Heart right ventricle (tissue), 16 donors: Measurements from ENCODE around the gene SCAMP5. TPM values are rescaled to one million over a fixed set of nuclear protein-coding genes. Genes with fewer than 3 reads are reported as not detected.

Experiments
- ATAC-seq, 8 donors: fragments of 200-7000 bp; cut with Tn5 transposase; one replicate each; pipeline ENCODE4 v1.9.1; 2020; ENCODE audit warnings: mild to moderate bottlenecking in 8 of 8, moderate library complexity in 8 of 8, moderate number of reproducible peaks in 1 of 8
- DNase-seq, 2 donors: peaks; one replicate each; pipeline ENCODE4 v3.0.0-alpha.2; 2020
- H3K27ac ChIP-seq, 10 donors: fragments of 200-600 bp; sonication (generic) in 2 of 10; one replicate each; pipeline versions ENCODE4 v1.5.0 to v1.8.0; 2020 to 2022; ENCODE audit warnings: mild to moderate bottlenecking in 3 of 10
- H3K27me3 ChIP-seq, 7 donors: fragments of 200-600 bp; one replicate each; pipeline ENCODE4 v1.8.0; 2021 to 2022; ENCODE audit warnings: mild to moderate bottlenecking in 2 of 7
- H3K36me3 ChIP-seq, 9 donors: fragments of 200-600 bp; sonication (generic) in 1 of 9; one replicate each; pipeline versions ENCODE4 v1.5.0 to v1.8.0; 2020 to 2022; ENCODE audit warnings: mild to moderate bottlenecking in 2 of 9
- H3K4me1 ChIP-seq, 9 donors: fragments of 200-600 bp; sonication (generic) in 1 of 9; one replicate each; pipeline versions ENCODE4 v1.5.0 to v1.8.0; 2020 to 2022; ENCODE audit warnings: mild to moderate bottlenecking in 4 of 9
- H3K4me3 ChIP-seq, 10 donors: fragments of 200-600 bp; sonication (generic) in 2 of 10; one replicate each; pipeline versions ENCODE4 v1.5.0 to v1.8.0; 2020 to 2022; ENCODE audit warnings: mild to moderate bottlenecking in 7 of 10, moderate library complexity in 2 of 10
- H3K9me3 ChIP-seq, 11 donors: fragments of 200-600 bp in 10 of 11; sonication (generic) in 2 of 11; one replicate each; pipeline versions ENCODE4 v1.5.0 to v1.8.0; 2013 to 2022; ENCODE audit warnings: mild to moderate bottlenecking in 2 of 11, control low read depth in 1 of 11, moderate library complexity in 1 of 11
- WGBS, 2 donors: extraction: QIAGEN DNeasy Blood & Tissue Kit; methylation state at CpG; one replicate each; pipeline ENCODE4 v1.1.7; 2013; ENCODE audit warnings: inconsistent platforms in 1 of 2; 5-methylcytosine and 5-hydroxymethylcytosine counted together
- intact Hi-C, 10 donors: fragments of 100-400 bp; cut with DNase I; formaldehyde crosslinking; loops; one replicate each; pipeline versions ENCODE4 v1.11.1 to v1.14.2; 2022
- polyA plus RNA-seq, 2 donors: library from polyadenylated mRNA; stranded (reverse); fragments of 200-250 nt; gene quantifications; one replicate each; pipeline ENCODE4 v1.2.3, GENCODE V29; 2013
- total RNA-seq, 10 donors: library from RNA; stranded (reverse); fragmentation: NEBNext Ultra II Directional in 3 of 10; extraction: Animal tissue kit (Norgen Biotek cat#: 25700) in 3 of 10; gene quantifications; one replicate each; pipeline versions ENCODE4 v1.2.1 to v1.2.4, GENCODE V29; 2021 to 2023
- TF ChIP-seq, protein P1 (sequence below), 9 donors: fragments of 200-600 bp; sonication (generic) in 2 of 9; IDR thresholded peaks; one replicate each; pipeline versions ENCODE4 v1.5.0 to v1.8.0; 2021 to 2022; ENCODE audit warnings: antibody characterized with exemption in 9 of 9, mild to moderate bottlenecking in 5 of 9, moderate library complexity in 1 of 9
- donor health status: Arrhythmogenic right ventricular cardiomyopathy.
- donor health status: ischemic (EF 13 %, LVEDD 7.1; RV severe dilation, severe dysfunction).
- donor health status: healthy with polysubstance abuse.
- donor health status: DM: no; HTN: yes; CAD: no.
- donor health status: DM: no; HTN: no; CAD: no.
- donor health status: ischemic (EF 25% LVEDD 6.9; RV normal size, moderate dysfunction).
- donor health status: ischemic (EF 25% LVEDD 5.7; RV mildly dilated, moderate dysfunction).
- donor health status: healthy.
- donor health status: DM: yes; HTN: yes; CAD: no.
- donor health status: Ischemic cardiomyopathy.
- donor health status: ischemic (EF 35%, LVEDD 5.7; RV mildly dilated, moderate dysfunction).
- donor health status: nonischemic (EF 11% LVEDD 7.7; RV severe dilation, severe dysfunction).
- donor health status: DM: yes; HTN: yes; CAD: no.
- donor health status: PGD.
- donor health status: ischemic (EF 29% LVEDD 5.4; RV normal size, mild dysfunction).
- donor health status: nonischemic (EF 23%, LVEDD 6.1; RV moderate dilation, normal function).

Gene SCAMP5
- total and polyA plus RNA-seq, 12 donors: 0.55 to 7.5 (median 3.8) TPM

DNA sequence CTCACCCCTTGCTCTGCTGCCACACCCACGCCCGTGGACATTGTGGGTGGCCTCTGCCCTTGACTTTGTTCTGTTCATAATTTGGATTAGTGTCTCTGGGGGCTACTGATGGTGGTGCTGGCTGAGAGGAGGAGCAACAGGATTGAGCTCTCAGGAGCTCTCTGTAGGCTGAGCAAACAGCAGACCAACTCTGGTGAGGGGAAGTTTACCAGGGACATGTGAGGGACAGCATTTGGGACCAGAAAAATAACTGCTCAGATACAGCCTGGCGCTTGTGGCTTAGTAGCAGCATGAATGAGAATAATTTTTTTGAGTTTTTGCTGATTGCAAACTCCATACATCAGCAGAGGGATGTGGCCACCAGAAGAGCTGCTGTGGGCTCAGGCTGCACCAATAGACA lies 42.9 kb downstream of the SCAMP5 start:
- 80 to 89% methylated on average over 3 of the region's 3 CpGs for WGBS, 2 donors

DNA sequence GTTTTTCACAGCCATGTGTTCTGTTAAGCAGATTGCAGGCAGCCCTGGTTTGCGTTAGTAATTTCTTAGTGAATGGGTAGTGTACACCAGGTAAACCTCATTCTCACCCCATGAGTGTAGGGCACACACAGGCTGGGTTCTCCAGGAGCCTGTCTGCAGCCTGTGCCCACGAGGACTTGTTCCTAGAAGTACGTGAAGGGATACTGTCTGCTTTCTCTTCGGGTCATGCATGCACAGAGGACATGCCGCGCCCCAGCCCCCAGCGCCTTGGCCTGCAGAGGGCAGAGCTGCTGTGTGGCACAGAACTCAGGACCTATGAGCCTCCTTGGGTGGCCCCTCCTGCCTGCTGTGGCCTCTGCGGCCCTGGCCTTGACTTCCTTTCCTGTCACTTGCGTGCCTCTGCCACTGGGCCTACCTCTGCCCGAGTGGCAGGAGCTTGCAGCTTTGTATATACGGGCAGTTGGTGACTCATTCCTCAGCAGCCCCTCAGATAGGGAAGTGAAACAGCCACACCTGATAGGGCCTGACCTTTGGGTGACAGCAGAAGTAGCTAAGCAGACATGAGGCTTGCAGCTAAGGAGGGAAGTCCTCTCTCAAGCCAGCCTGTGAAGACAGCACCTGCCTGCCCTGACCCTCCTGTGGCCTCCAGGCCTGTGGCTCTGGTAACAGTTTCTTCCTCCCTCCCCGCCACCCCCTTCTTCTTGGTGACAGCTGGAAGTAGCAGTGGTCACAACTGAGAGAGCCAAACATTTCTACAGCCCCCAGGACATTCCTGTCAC lies 47.6 kb downstream of the SCAMP5 start:
- H3K9me3 ChIP-seq: no peaks in the 10 kb centered on the region
- DNase-seq: peak; percentile 83
- ATAC-seq: peak; percentile 44 to 79 (median 68)
- TF ChIP-seq, protein P1, sequence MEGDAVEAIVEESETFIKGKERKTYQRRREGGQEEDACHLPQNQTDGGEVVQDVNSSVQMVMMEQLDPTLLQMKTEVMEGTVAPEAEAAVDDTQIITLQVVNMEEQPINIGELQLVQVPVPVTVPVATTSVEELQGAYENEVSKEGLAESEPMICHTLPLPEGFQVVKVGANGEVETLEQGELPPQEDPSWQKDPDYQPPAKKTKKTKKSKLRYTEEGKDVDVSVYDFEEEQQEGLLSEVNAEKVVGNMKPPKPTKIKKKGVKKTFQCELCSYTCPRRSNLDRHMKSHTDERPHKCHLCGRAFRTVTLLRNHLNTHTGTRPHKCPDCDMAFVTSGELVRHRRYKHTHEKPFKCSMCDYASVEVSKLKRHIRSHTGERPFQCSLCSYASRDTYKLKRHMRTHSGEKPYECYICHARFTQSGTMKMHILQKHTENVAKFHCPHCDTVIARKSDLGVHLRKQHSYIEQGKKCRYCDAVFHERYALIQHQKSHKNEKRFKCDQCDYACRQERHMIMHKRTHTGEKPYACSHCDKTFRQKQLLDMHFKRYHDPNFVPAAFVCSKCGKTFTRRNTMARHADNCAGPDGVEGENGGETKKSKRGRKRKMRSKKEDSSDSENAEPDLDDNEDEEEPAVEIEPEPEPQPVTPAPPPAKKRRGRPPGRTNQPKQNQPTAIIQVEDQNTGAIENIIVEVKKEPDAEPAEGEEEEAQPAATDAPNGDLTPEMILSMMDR (IDR thresholded peaks at IDR 0.05): peak; percentile 36 to 79 (median 65)
- H3K4me1 ChIP-seq: peaks cover 43 to 92% (median 65%) of the 10 kb centered on the region in 9 donors
- H3K4me3 ChIP-seq: peak overlapping the region in 2 of 10 donors; percentile 28 to 32
- H3K36me3 ChIP-seq: peaks cover 0 to 4% (median 0%) of the 10 kb centered on the region in 9 donors
- intact Hi-C loops: loop anchor here in 7 of 10 donors (1.0 to 5.0 kb wide), 5 partner anchors 14 to 161 kb away; partner anchors contain the start of gene C15orf39 (in 1 of the 7)
- H3K27ac ChIP-seq: peak overlapping the region; percentile 82 to 98 (median 92)
- WGBS, 2 donors: 24 to 33% methylated on average over 12 of the region's 12 CpGs
- no peaks in the 10 kb centered on the region for H3K27me3 ChIP-seq

More for the DNA sequence above, 42.9 kb downstream of the SCAMP5 start:
- no peak for DNase-seq
- peak overlapping the region in 1 of 10 donors; percentile 21 for H3K27ac ChIP-seq
- no peak overlapping the region for H3K4me3 ChIP-seq
- ATAC-seq: no peak
- TF ChIP-seq, protein P1 (IDR thresholded peaks at IDR 0.05): no peak
- intact Hi-C loops: no loop called here
- peaks cover 7 to 75% (median 20%) of the 10 kb centered on the region in 9 donors for H3K4me1 ChIP-seq
- H3K36me3 ChIP-seq: peaks cover 0 to 4% (median 0%) of the 10 kb centered on the region in 9 donors
- H3K27me3 ChIP-seq: no peaks in the 10 kb centered on the region
- H3K9me3 ChIP-seq: no peaks in the 10 kb centered on the region

DNA sequence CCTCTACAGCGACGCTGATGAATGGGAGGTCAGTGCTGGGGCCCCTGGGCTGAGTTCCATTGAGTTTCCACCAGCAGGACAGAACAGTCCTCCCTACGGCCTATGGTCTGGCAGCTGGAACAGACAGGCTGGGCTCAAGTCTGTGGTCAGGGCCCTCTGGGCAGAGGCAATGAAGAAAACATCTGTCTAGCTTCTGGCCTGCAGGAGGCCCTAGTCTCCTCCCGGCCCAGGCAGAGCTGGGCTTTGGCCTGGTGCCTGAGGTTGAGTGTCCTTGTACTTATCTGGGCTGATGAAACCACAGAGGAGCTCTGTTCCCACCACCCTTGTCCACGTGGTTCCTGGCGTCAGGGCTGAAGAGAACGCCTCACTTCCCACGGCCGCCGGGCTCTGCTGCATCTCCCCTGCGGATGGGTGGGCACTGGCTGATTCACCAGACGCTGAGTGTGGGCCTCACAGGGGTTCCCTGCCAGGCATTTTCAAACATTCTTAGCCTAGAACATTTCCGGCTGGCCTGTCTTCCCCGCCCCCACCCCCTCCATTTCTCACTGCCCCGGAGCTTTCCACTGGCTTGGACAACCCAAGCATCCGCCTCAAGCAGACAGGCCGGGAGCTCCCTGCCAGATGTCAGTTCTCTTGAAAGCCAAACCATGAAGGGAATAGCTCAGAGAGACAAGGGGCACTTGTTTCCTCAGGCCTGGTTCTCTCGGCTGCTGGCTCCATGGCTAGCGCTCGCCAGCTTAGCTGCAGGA lies 48.3 kb downstream of the SCAMP5 start:
- H3K27me3 ChIP-seq: no peaks in the 10 kb centered on the region
- TF ChIP-seq, protein P1 (IDR thresholded peaks at IDR 0.05): peak; percentile 30 to 81 (median 53)
- 4 to 5% methylated on average over 20 of the region's 20 CpGs for WGBS, 2 donors
- H3K4me1 ChIP-seq: peaks cover 50 to 92% (median 70%) of the 10 kb centered on the region in 9 donors
- intact Hi-C loops: loop anchor here in 7 of 10 donors (1.0 to 5.0 kb wide), 5 partner anchors 14 to 161 kb away; partner anchors contain the start of gene C15orf39 (in 1 of the 7)
- DNase-seq (peak; percentile 95 to 98), ATAC-seq (peak; percentile 83 to 95 (median 92))
- H3K4me3 ChIP-seq: peak overlapping the region in 4 of 10 donors; percentile 12 to 32 (median 27)
- peak overlapping the region; percentile 82 to 98 (median 92) for H3K27ac ChIP-seq
- no peaks in the 10 kb centered on the region for H3K9me3 ChIP-seq
- peaks cover 0 to 10% (median 0%) of the 10 kb centered on the region in 9 donors for H3K36me3 ChIP-seq
